ENCODE data around the gene C1orf21.

DNA sequence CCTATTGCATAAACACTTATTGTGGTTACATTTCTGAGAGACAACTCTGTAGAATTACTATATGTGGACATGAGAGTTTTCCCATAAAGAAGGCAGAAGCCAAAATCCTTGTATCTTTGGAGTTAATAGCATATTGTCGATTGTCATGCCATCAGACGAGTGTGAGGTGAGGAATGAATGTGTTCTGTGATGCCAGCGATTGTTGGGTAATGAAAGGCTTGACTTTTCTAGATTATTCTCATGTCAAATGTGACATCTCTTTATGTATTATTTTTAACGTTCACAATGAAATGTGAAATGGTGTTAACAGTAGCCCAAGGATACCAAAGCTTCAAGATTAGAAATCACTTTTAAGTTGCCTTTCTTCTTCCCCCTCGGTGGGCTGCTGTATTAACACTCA is 84.9 kb downstream of the C1orf21 start:
- TF ChIP-seq, protein P1, sequence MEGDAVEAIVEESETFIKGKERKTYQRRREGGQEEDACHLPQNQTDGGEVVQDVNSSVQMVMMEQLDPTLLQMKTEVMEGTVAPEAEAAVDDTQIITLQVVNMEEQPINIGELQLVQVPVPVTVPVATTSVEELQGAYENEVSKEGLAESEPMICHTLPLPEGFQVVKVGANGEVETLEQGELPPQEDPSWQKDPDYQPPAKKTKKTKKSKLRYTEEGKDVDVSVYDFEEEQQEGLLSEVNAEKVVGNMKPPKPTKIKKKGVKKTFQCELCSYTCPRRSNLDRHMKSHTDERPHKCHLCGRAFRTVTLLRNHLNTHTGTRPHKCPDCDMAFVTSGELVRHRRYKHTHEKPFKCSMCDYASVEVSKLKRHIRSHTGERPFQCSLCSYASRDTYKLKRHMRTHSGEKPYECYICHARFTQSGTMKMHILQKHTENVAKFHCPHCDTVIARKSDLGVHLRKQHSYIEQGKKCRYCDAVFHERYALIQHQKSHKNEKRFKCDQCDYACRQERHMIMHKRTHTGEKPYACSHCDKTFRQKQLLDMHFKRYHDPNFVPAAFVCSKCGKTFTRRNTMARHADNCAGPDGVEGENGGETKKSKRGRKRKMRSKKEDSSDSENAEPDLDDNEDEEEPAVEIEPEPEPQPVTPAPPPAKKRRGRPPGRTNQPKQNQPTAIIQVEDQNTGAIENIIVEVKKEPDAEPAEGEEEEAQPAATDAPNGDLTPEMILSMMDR (conservative IDR thresholded peaks at IDR 0.05; ENCODE audit: low read length) = no peak
- TF ChIP-seq EZH2phosphoT487 (IDR thresholded peaks at IDR 0.05; ENCODE audit: borderline replicate concordance) = no peak
